Right ventricle myocardium inferior (tissue), 1 donor: Measurements from ENCODE around the gene MSANTD3. TPM values are rescaled to one million over a fixed set of nuclear protein-coding genes. Genes with fewer than 3 reads are reported as not detected.
"Not testable (repeated sequence)": the region's sequence is repeated elsewhere in the genome, so short reads cannot be mapped to it uniquely, and the experiment has no call there.

ENCODE experiments used
- ATAC-seq: fragments of 200-7000 bp; cut with Tn5 transposase; one replicate; pipeline ENCODE4 v1.9.1; 2020; ENCODE audit warnings: mild to moderate bottlenecking, moderate library complexity
- DNase-seq: peaks from one replicate; pipeline ENCODE4 v3.0.0; 2021; ENCODE audit errors: missing footprints
- intact Hi-C: fragments of 100-400 bp; cut with DNase I; formaldehyde crosslinking; loops from one replicate; pipeline ENCODE4 v1.11.0; 2022
- long read RNA-seq: library from polyadenylated mRNA; unstranded; transcript quantifications from one replicate; pipeline ENCODE4 v2.0.0, GENCODE V29; 2021
- total RNA-seq: library from RNA; stranded (reverse); fragmentation: NEBNext Ultra II Directional; extraction: Animal tissue kit (Norgen Biotek cat#: 25700); gene quantifications from one replicate; pipeline ENCODE4 v1.2.1, GENCODE V29; 2021
- donor health status: DM: no; HTN: yes; CAD: no; lungs with severe emphysema.

Gene MSANTD3
- 18.6 TPM for total RNA-seq
- long read RNA-seq, transcript MSANTD3-203 (3 exons, 1,362 nt): major isoform, 10 of 12 reads
- long read RNA-seq, partial matches to known transcripts: 2 of 12 reads
- long read RNA-seq, other reads (novel, unspliced or antisense): 0 of 12 reads

DNA sequence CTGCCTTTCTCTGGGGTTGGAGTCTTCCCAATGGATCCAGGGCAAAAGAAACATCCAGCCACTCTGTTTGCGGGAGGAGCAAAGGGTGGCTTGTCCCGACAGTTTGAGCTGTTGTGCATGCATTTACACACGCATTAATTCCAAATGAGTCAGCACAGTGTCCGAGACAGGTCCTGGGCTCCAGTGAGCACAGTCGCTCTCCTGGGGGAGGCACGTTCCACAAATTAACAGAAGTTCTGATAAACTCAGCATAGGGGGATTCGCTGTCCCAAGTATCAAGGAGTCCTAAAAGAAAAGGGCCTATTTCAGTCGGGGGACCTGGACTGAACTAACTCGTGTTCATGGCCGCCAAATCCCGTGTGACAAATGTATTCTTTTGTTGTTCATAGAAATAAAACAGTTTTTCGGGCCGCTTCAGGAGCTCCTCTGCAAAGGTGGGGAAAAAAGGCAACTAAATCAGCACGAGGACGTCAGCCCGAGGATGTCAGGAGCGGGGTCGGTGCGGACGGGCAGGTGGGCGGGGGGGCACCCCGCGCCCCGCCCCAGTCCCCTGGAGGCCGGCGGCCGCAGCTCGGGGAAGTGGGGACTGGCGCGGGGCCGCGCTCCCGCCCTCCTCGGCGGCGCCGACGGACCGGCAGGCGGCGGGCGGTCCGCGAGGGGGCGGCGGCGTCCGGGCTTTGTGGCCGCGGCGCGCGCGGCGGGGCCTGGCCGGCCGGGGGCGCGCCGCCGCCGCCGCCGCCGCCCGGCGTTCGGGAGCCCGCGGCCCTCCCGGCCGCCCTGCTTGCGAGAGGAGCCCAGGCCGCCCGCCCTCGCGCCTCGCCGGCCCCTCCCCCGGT is at the start of gene MSANTD3:
TSS of gene MSANTD3 (plus strand) at position 614 of the 836 bp plus-strand sequence. CDS start 14,796 bp downstream, outside the sequence.
- peak; percentile 77 for DNase-seq
- intact Hi-C loops: loop anchor here (5.0 kb wide), 1 partner anchor 74 kb away; the partner anchor contains the start of gene TEX10
- ATAC-seq: peak; percentile 85

- DNase-seq (no peak), ATAC-seq (no peak)
- intact Hi-C loops: no loop called here
Observed at GRCh38 chr9:100379862-100380261, 47.1 kb upstream of the MSANTD3 start.

DNA sequence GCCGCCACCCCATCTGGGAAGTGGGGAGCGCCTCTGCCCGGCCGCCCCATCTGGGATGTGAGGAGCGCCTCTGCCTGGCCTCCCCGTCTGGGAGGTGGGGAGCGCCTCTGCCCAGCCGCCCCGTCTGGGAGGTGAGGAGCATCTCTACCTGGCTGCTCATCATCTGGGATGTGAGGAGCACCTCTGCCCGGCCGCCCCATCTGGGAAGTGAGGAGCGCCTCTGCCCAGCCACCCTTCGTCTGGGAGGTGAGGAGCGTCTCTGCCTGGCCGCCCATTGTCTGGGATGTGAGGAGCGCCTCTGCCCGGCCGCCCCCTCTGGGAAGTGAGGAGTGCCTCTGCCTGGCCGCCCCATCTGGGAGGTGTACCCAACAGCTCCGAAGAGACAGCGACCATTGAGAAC is 34.0 kb upstream of the MSANTD3 start:
- ATAC-seq, DNase-seq, intact Hi-C loops: not testable (repeated sequence)

DNA sequence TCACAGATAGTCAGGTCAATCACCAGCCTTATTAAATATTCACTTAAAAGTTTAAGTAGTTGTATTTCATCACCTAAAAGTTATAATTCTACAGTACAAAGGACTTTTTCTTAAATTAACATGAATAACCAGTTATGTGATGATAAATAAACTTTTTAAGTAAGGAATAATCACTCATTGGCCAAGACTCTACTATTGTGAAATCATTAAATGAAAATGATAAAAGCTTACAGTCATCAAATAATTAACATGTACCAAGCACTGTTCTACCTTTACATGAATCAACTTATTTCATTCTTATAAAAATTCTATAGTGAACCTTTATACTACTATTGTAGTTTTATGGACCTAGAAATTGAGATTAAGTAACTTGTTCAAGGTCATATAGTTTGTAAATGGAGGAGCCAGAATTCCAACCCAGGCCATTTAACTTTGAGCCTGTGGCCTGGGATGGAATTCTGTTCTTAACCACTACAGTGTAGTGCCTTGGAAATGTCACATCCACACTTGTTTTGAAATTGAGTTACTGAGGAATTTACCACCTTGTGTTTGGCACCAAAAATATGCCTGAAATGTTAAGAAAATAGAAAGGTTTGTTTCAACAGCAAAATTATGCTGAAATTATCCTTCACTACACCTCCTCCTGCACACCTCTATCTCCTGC is 32.8 kb upstream of the MSANTD3 start:
- no peak for ATAC-seq
- no peak for DNase-seq
- intact Hi-C loops: no loop called here

DNA sequence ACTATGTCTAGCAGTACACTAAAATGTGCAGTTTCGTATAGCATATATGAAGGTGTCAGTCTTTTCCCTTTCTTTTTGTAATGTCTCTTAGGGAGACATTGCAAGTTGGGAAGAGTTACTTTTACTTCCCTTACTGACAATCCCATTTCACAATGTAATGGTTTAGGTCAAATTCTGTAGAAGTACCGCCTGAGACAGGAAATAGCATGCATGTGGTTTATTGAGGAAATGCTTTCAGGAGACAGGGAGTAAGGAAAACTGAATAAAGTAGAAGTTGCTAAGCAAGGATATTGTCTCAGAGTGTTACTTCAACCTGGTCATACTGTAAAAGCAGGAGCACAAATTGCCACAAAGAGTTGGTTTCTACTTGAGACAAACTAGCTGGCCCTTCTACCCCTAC is 32.1 kb upstream of the MSANTD3 start:
- ATAC-seq (no peak), DNase-seq (no peak)
- intact Hi-C loops: no loop called here

DNA sequence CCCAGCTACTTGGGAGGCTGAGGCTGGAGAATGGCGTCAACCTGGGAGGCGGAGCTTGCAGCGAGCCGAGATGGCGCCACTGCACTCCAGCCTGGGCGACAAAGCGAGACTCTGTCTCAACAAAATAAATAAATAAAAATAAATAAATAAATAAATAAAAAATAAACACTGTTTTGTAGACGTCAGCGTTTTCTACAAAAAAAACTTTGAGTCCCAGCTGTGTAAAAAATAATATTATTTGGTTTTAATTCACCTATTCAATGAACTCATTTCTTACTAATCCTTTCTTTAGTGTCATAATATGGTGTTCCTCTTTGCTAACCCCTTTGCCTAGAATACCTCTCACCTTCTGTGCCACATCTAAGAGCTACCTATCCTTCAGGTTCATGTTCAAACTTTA is 30.2 kb upstream of the MSANTD3 start:
- DNase-seq: no peak
- intact Hi-C loops: no loop called here
- ATAC-seq: no peak

- DNase-seq (no peak), ATAC-seq (no peak)
- intact Hi-C loops: no loop called here
Observed at GRCh38 chr9:100397529-100398266, 29.2 kb upstream of the MSANTD3 start.

DNA sequence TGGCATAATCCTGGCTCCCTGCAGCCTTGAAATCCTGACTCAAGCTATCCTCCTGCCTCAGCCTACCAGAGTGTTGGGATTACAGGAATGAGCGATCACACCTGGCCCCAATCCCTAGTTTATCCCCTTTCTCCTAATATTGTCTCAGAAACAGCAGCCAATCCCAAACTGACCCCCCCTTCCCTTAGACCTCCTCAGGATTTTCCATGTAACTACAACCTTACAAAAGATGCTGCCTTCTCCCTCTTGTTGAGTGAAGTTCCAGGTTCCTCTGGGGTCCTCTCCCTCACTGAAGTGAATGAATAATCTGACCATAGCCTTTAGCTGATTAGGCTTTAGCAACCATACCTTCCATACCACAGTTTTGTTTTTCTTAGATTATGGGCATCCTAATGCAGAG is 25.9 kb upstream of the MSANTD3 start:
- no peak for ATAC-seq
- DNase-seq: no peak
- intact Hi-C loops: no loop called here

- ATAC-seq (no peak), DNase-seq (no peak)
- intact Hi-C loops: no loop called here
Observed at GRCh38 chr9:100406962-100407361, 20.0 kb upstream of the MSANTD3 start.

DNA sequence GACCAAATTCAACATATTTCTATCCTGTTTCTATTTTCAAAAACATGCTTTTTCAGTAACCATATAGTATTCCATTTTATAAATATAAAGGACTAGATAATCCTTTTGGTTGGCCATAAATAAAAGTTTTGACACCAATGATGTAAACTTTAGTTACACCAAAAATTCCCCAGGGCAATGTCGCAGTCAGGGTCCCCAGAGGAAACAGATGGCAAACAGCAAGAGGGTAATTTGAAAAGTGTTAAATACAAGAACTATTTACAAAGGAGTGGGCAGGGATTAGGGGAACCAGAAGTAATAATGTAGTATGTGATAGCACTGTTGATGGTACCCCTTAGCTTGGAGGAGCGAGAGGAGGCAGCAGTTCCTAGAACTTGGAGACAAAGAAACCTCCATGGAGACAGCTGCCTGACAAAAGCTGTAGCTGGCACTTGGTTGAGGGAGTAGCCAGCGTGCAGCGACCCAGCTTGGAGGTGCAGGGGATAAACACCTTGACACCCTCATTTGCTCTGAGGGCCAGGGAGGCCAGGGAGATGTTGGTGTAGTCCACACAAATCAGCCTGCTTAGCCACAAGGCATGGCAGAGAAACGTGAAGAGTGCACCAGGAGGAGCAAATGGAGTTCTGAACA is 18.3 kb upstream of the MSANTD3 start:
- intact Hi-C loops: no loop called here
- ATAC-seq (no peak), DNase-seq (no peak)

- intact Hi-C loops: no loop called here
- DNase-seq (no peak), ATAC-seq (no peak)
Observed at GRCh38 chr9:100409176-100409556, 17.8 kb upstream of the MSANTD3 start.

GRCh38 chr9:100411472-100412283 is 15.3 kb upstream of the MSANTD3 start:
- ATAC-seq: peak; percentile 100
- intact Hi-C loops: no loop called here
- peak; percentile 96 for DNase-seq

DNA sequence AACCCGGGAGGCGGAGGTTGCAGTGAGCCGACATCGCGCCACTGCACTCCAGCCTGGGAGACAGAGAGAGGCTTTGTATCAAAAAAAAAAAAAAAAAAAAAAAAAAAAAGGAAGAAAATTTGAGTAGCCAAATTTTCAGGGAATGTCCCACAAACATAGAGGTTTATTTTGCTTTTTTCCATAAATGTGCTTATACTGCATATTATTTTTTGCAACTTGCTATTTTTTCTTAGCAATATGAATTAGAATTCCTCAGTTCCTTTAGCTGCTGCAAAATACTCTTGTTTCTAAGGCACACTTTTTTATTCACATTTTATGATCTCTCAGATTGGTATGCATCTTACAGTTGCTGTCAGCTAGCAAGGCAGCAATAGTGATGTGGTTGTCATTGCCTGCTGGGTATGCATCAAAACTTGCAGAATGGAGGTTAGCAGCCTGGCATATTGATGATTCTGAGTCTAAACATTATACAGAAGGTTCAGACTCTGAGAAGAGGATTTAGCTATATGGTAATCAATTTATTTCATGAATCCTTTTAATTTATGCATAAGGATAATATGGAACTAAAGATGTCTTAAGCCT is 13.0 kb upstream of the MSANTD3 start:
- intact Hi-C loops: no loop called here
- no peak for ATAC-seq
- no peak for DNase-seq

GRCh38 chr9:100417815-100418214 is 9.1 kb upstream of the MSANTD3 start:
- intact Hi-C loops: no loop called here
- ATAC-seq (no peak), DNase-seq (no peak)

DNA sequence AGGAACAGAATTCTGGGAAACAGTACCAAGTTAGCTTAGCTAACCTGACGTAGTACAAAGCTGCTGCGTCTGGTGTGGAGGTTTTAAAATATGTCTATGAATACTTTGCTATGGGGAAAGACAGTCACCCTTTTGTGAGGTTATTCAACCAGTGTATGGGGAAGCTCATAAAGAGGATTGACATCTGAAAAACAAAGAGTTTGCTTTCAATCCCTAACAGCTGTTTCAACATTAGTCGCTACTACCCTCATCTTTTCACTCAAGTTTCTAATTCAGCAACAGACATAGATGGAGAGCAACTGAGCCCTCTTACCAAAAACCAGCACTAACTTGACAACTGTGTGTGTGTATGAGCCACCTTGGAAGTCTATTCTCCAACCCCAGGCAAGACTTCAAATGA is 7.8 kb upstream of the MSANTD3 start:
- ATAC-seq: no peak
- intact Hi-C loops: no loop called here
- no peak for DNase-seq

- DNase-seq, ATAC-seq, intact Hi-C loops: not testable (repeated sequence)
Observed at GRCh38 chr9:100421116-100421515, 5.8 kb upstream of the MSANTD3 start.

DNA sequence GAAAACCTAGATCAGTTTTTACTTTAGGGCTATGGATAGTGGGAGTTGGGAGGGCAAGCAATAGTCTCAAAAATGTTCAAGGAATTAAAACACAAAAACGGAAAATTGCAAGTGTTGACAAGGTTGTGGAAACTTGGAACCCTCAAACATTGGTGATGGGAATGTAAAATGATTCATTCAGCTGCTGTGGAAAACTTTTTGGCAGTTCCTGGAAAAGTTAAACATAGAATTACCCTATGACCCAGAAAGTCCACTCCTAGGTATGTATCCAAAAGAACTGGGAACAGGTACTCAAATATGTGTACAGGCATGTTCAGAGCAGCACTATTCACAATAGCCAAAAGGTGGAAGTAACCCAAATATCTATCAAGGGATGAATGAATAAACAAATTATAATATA is 1.2 kb upstream of the MSANTD3 start:
- DNase-seq (no peak), ATAC-seq (no peak)
- intact Hi-C loops: loop anchor here (5.0 kb wide), 1 partner anchor 73 kb away; the partner anchor contains the start of gene TEX10

DNA sequence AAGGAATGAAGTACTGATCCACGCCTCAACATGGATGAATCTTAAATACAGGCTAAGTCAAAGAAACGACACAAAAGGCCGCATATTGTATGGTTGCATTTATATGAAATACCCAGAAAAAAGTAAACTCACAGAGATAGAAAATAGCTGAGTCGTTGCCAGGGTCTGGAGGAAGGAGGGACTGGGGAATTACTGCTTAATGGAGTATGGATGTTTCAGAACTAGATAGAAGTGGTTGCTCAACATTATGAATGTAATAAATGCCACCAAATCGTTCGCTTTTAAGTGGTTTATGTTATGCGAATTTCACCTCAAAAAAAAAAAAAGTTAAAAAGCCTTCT is 784 bp upstream of the MSANTD3 start:
- intact Hi-C loops: loop anchor here (5.0 kb wide), 1 partner anchor 74 kb away; the partner anchor contains the start of gene TEX10
- ATAC-seq: no peak
- no peak for DNase-seq
